NCI-H2029 (cell line): ENCODE measurements around the gene MRPL37.

Experiments used
- DNase-seq: peaks from one replicate; lab custom pipeline; 2025; lab: John Stamatoyannopoulos, UW

MRPL37 gene

GRCh38 chr1:54240741-54241335 lies 40.9 kb downstream of the MRPL37 start:
- no peak for DNase-seq

GRCh38 chr1:54241364-54241763 lies 41.4 kb downstream of the MRPL37 start:
- no peak for DNase-seq

- DNase-seq = no peak
Observed at GRCh38 chr1:54243022-54243421, 43.1 kb downstream of the MRPL37 start.

GRCh38 chr1:54244655-54245054 lies 44.7 kb downstream of the MRPL37 start:
- DNase-seq = no peak

- DNase-seq = peak; percentile 44
Observed at GRCh38 chr1:54245501-54245900, 45.5 kb downstream of the MRPL37 start.

- DNase-seq = no peak
Observed at GRCh38 chr1:54246116-54246721, 46.3 kb downstream of the MRPL37 start.

- no peak for DNase-seq
Observed at GRCh38 chr1:54247863-54248515, 48.0 kb downstream of the MRPL37 start.

- DNase-seq = no peak
Observed at GRCh38 chr1:54248966-54249365, 49.0 kb downstream of the MRPL37 start.

GRCh38 chr1:54249819-54250435 lies 50.0 kb downstream of the MRPL37 start:
- no peak for DNase-seq

- no peak for DNase-seq
Observed at GRCh38 chr1:54250670-54251069, 50.7 kb downstream of the MRPL37 start.

GRCh38 chr1:54252371-54252936 lies 52.5 kb downstream of the MRPL37 start:
- no peak for DNase-seq

GRCh38 chr1:54253480-54253879 lies 53.5 kb downstream of the MRPL37 start:
- no peak for DNase-seq

GRCh38 chr1:54254055-54254454 lies 54.1 kb downstream of the MRPL37 start:
- DNase-seq = no peak

GRCh38 chr1:54255026-54255702 lies 55.2 kb downstream of the MRPL37 start:
- no peak for DNase-seq

GRCh38 chr1:54256522-54257345 lies 56.8 kb downstream of the MRPL37 start:
- no peak for DNase-seq

GRCh38 chr1:54257346-54257620 lies 57.3 kb downstream of the MRPL37 start:
- DNase-seq = no peak

- no peak for DNase-seq
Observed at GRCh38 chr1:54257876-54258275, 57.9 kb downstream of the MRPL37 start.

- no peak for DNase-seq
Observed at GRCh38 chr1:54259546-54260140, 59.7 kb downstream of the MRPL37 start.

GRCh38 chr1:54260810-54261209 lies 60.8 kb downstream of the MRPL37 start:
- DNase-seq = no peak

GRCh38 chr1:54262244-54262643 lies 62.3 kb downstream of the MRPL37 start:
- no peak for DNase-seq

- DNase-seq = no peak
Observed at GRCh38 chr1:54263601-54264226, 63.7 kb downstream of the MRPL37 start.
